ENCODE measurements around the gene EIF4G3. TPM values are rescaled to one million over a fixed set of nuclear protein-coding genes. Genes with fewer than 3 reads are reported as not detected.

The EIF4G3 gene
- total and polyA plus RNA-seq, 2 donors (not counting 3 experiments of a cell fraction or from before 2014, with no cell fraction given), result 40.7 to 78.5 TPM

GRCh38 chr1:20950679-20951078 lies 226.0 kb downstream of the EIF4G3 start:
- no TSS peak for BruUV-seq (replicated peaks)
- POLR2A ChIA-PET, result interaction anchor here (0.6 kb wide), 1 partner anchor 24 kb away, joined by 5 read pairs; no protein-coding TSS in a partner anchor
- Histone ChIP-seq H2AFZ (ENCODE audit: low read depth, low read length) (no peak overlapping the region), H3K79me2 (ENCODE audit: control insufficient read depth, insufficient read depth, low read length) (no peaks in the 10 kb centered on the region), H4K20me1 (replicated peaks; ENCODE audit: control insufficient read depth, extremely low read depth, insufficient read depth, low read length) (no peaks in the 10 kb centered on the region), H3K4me1 (ENCODE audit: control insufficient read depth, extremely low read depth, insufficient read depth, low read length) (no peaks in the 10 kb centered on the region), H3K9me1 (replicated peaks; ENCODE audit: control insufficient read depth, extremely low read depth, insufficient read depth, low read length) (no peaks in the 10 kb centered on the region), H3K9ac (replicated peaks; ENCODE audit: extremely low read depth, insufficient read depth, low read length) (no peak overlapping the region), H3K9me3 (replicated peaks; ENCODE audit: control insufficient read depth, insufficient read depth, low read length) (no peaks in the 10 kb centered on the region), H3K27ac (ENCODE audit: insufficient read depth, low read depth, low read length) (no peak overlapping the region), H3K36me3 (ENCODE audit: control insufficient read depth in 2 of 2, extremely low read depth in 1 of 2, insufficient read depth in 2 of 2, low read length in 2 of 2) (peaks cover 2% of the 10 kb centered on the region in 2 experiments), H3K4me2 (ENCODE audit: insufficient read depth, low read length) (no peak overlapping the region), H3K4me3 (replicated peaks in 1 of 3; ENCODE audit: insufficient read depth in 1 of 3, low read depth in 1 of 3, low read length in 3 of 3) (no peak overlapping the region), H3K27me3 (ENCODE audit: control insufficient read depth in 2 of 2, insufficient read depth in 2 of 2, low read length in 2 of 2) (no peaks in the 10 kb centered on the region)
- DNase-seq (ENCODE audit: low read depth, low spot score) (no peak), FAIRE-seq (no peak)
- intact Hi-C loops (cut with micrococcal nuclease) (no loop called here), dilution Hi-C loops (cut with MboI; ENCODE audit: extremely low pct_ligation_motif_present, low sequenced_read_pairs) (no loop called here)
- no peak for TF ChIP-seq GATA2 (IDR thresholded peaks at IDR 0.05; ENCODE audit: insufficient read depth, insufficient read length, low read depth, low read length)
- TF ChIP-seq CTCF (IDR thresholded peaks at IDR 0.05; ENCODE audit: extremely low read depth in 1 of 2, insufficient read depth in 1 of 2, low read depth in 1 of 2, low read length in 2 of 2), result no peak
- TF ChIP-seq JUN (IDR thresholded peaks at IDR 0.05; ENCODE audit: borderline replicate concordance, insufficient read depth, insufficient read length, low read depth), result no peak
- no peak for TF ChIP-seq EZH2 (IDR thresholded peaks at IDR 0.05; ENCODE audit: borderline replicate concordance, low read depth, low read length, severe bottlenecking)
- TF ChIP-seq MAX (IDR thresholded peaks at IDR 0.05; ENCODE audit: insufficient read depth, insufficient read length), result no peak
- no peak for TF ChIP-seq FOS (IDR thresholded peaks at IDR 0.05; ENCODE audit: borderline replicate concordance, insufficient read depth, low read length)
- TF ChIP-seq MYC (IDR thresholded peaks at IDR 0.05; ENCODE audit: low read depth, low read length), result no peak
- no peak for TF ChIP-seq POLR2A (IDR thresholded peaks at IDR 0.05; ENCODE audit: low read depth, low read length)
- no peak for TF ChIP-seq POLR2AphosphoS5 (IDR thresholded peaks at IDR 0.05; ENCODE audit: insufficient read depth, low read depth, low read length)
- CTCF ChIA-PET, result no interaction called here

All from endothelial cell of umbilical vein (primary cell).